Measurements from ENCODE around the gene MIGA2. TPM values are rescaled to one million over a fixed set of nuclear protein-coding genes. Genes with fewer than 3 reads are reported as not detected.

Gene MIGA2
- total and polyA plus RNA-seq, 2 of the 8 experiments (the other 6 are each of a cell fraction or from before 2014, with no cell fraction given), result 24.6 to 39.0 TPM

GRCh38 chr9:129109952-129110739, 73.7 kb downstream of the MIGA2 start (continued):
- TF ChIP-seq CTCF (IDR thresholded peaks at IDR 0.05; ENCODE audit: control extremely low read depth in 1 of 3, insufficient read depth in 1 of 3, low read depth in 1 of 3, low read length in 3 of 3), result 0 out of 4 replicates have a peak, but pooled peaks of 1 of the 3 experiments have one; percentile 8
- TF ChIP-seq GABPA (IDR thresholded peaks at IDR 0.05; ENCODE audit: borderline replicate concordance, insufficient read depth, low read length), result no peak
- TF ChIP-seq EZH2 (IDR thresholded peaks at IDR 0.05; ENCODE audit: low read depth, low read length, severe bottlenecking), result peak; percentile 34

All from H1 (cell line).